Measurements from ENCODE around the gene OR2D3.
"Not testable (repeated sequence)": the region's sequence is repeated elsewhere in the genome, so short reads cannot be mapped to it uniquely, and the experiment has no call there.

The OR2D3 gene

GRCh38 chr11:6927030-6927617 lies 6.3 kb downstream of the OR2D3 start:
- TF ChIP-seq CTCF (IDR thresholded peaks at IDR 0.05; ENCODE audit: borderline replicate concordance, insufficient read depth, low read depth, low read length), result no peak
- H3K4me3 ChIP-seq (ENCODE audit: low read depth, low read length), result peak overlapping the region; percentile 92

GRCh38 chr11:6928916-6929315 lies 8.1 kb downstream of the OR2D3 start:
- TF ChIP-seq CTCF (IDR thresholded peaks at IDR 0.05; ENCODE audit: borderline replicate concordance, insufficient read depth, low read depth, low read length), result no peak
- H3K4me3 ChIP-seq (ENCODE audit: low read depth, low read length), result no peak overlapping the region

- no peak for TF ChIP-seq CTCF (IDR thresholded peaks at IDR 0.05; ENCODE audit: borderline replicate concordance, insufficient read depth, low read depth, low read length)
- no peak overlapping the region for H3K4me3 ChIP-seq (ENCODE audit: low read depth, low read length)
Measured at GRCh38 chr11:6931146-6931713, 10.4 kb downstream of the OR2D3 start.

- H3K4me3 ChIP-seq (ENCODE audit: low read depth, low read length), result no peak overlapping the region
- no peak for TF ChIP-seq CTCF (IDR thresholded peaks at IDR 0.05; ENCODE audit: borderline replicate concordance, insufficient read depth, low read depth, low read length)
Measured at GRCh38 chr11:6932145-6932544, 11.3 kb downstream of the OR2D3 start.

GRCh38 chr11:6941970-6942369 lies 21.2 kb downstream of the OR2D3 start:
- TF ChIP-seq CTCF (IDR thresholded peaks at IDR 0.05; ENCODE audit: borderline replicate concordance, insufficient read depth, low read depth, low read length), result no peak
- no peak overlapping the region for H3K4me3 ChIP-seq (ENCODE audit: low read depth, low read length)

- no peak for TF ChIP-seq CTCF (IDR thresholded peaks at IDR 0.05; ENCODE audit: borderline replicate concordance, insufficient read depth, low read depth, low read length)
Measured at GRCh38 chr11:6943131-6943530, 22.3 kb downstream of the OR2D3 start.

GRCh38 chr11:6954248-6954647 lies 33.4 kb downstream of the OR2D3 start:
- H3K4me3 ChIP-seq (ENCODE audit: low read depth, low read length), result not testable (repeated sequence)

More at GRCh38 chr11:6943131-6943530, 22.3 kb downstream of the OR2D3 start:
- H3K4me3 ChIP-seq (ENCODE audit: low read depth, low read length), result no peak overlapping the region
